Lower lobe of right lung (tissue), 2 donors: ENCODE results near the gene MTNR1A. TPM values are rescaled to one million over a fixed set of nuclear protein-coding genes. Genes with fewer than 3 reads are reported as not detected.

ENCODE experiments used
- ATAC-seq, 2 donors: fragments of 200-7000 bp; cut with Tn5 transposase; one replicate each; pipeline ENCODE4 v1.9.1; 2020 to 2022; ENCODE audit warnings: mild to moderate bottlenecking in 2 of 2, moderate library complexity in 2 of 2
- DNase-seq: peaks from one replicate; pipeline ENCODE4 v3.0.0-alpha.2; 2020
- H3K27ac ChIP-seq: fragments of 200-600 bp; one replicate; pipeline ENCODE4 v1.8.0; 2022
- H3K27me3 ChIP-seq: fragments of 200-600 bp; one replicate; pipeline ENCODE4 v1.8.0; 2022; ENCODE audit warnings: low read depth
- H3K36me3 ChIP-seq: fragments of 200-600 bp; one replicate; pipeline ENCODE4 v1.8.0; 2022; ENCODE audit warnings: mild to moderate bottlenecking
- H3K4me1 ChIP-seq: fragments of 200-600 bp; one replicate; pipeline ENCODE4 v1.8.0; 2022
- H3K4me3 ChIP-seq: fragments of 200-600 bp; one replicate; pipeline ENCODE4 v1.8.0; 2022; ENCODE audit warnings: mild to moderate bottlenecking
- H3K9me3 ChIP-seq: fragments of 200-600 bp; one replicate; pipeline ENCODE4 v1.8.0; 2022
- intact Hi-C: fragments of 100-400 bp; cut with DNase I; formaldehyde crosslinking; loops from one replicate; pipeline ENCODE4 v1.11.0; 2022
- total RNA-seq: library from RNA; stranded (reverse); fragmentation: NEBNext Ultra II Directional; extraction: Animal tissue kit (Norgen Biotek cat#: 25700); gene quantifications from one replicate; pipeline ENCODE4 v1.2.1, GENCODE V29; 2021
- TF ChIP-seq, protein P1 (sequence below): fragments of 200-600 bp; IDR thresholded peaks from one replicate; pipeline ENCODE4 v1.8.0; 2022; ENCODE audit warnings: antibody characterized with exemption, mild to moderate bottlenecking
- donor health status: DM: no; HTN: yes; CAD: no; lungs with severe emphysema.

The MTNR1A gene
- total RNA-seq, 1 donor from 2014 or later, result not detected

DNA sequence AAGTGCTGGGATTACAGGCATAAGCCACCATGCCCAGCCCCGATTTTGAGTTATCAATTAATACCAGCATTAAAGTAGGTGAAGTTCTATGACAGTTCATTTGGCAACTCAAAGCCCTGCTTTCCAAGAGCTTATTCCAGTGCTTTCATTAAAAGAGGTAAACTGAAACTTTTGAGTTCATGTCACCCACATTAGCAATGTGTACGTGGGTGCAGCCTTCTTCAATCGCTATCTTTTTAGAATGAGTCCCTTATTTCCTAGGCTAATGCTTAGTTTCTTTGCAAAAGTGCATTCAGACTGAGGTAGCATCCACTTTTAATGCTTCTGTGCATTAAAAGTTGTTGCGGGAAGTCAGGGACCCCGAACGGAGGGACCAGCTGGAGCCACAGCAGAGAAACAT is 26.1 kb upstream of the MTNR1A start:
- intact Hi-C loops, result loop anchor here (10.0 kb wide), 1 partner anchor 277 kb away; no protein-coding TSS in a partner anchor
- H3K27ac ChIP-seq, result no peak overlapping the region
- TF ChIP-seq, protein P1, sequence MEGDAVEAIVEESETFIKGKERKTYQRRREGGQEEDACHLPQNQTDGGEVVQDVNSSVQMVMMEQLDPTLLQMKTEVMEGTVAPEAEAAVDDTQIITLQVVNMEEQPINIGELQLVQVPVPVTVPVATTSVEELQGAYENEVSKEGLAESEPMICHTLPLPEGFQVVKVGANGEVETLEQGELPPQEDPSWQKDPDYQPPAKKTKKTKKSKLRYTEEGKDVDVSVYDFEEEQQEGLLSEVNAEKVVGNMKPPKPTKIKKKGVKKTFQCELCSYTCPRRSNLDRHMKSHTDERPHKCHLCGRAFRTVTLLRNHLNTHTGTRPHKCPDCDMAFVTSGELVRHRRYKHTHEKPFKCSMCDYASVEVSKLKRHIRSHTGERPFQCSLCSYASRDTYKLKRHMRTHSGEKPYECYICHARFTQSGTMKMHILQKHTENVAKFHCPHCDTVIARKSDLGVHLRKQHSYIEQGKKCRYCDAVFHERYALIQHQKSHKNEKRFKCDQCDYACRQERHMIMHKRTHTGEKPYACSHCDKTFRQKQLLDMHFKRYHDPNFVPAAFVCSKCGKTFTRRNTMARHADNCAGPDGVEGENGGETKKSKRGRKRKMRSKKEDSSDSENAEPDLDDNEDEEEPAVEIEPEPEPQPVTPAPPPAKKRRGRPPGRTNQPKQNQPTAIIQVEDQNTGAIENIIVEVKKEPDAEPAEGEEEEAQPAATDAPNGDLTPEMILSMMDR, result no peak
- no peak for DNase-seq
- H3K36me3 ChIP-seq, result no peaks in the 10 kb centered on the region
- no peaks in the 10 kb centered on the region for H3K9me3 ChIP-seq
- no peak for ATAC-seq
- H3K4me3 ChIP-seq, result no peak overlapping the region
- no peaks in the 10 kb centered on the region for H3K4me1 ChIP-seq
- H3K27me3 ChIP-seq, result no peaks in the 10 kb centered on the region

DNA sequence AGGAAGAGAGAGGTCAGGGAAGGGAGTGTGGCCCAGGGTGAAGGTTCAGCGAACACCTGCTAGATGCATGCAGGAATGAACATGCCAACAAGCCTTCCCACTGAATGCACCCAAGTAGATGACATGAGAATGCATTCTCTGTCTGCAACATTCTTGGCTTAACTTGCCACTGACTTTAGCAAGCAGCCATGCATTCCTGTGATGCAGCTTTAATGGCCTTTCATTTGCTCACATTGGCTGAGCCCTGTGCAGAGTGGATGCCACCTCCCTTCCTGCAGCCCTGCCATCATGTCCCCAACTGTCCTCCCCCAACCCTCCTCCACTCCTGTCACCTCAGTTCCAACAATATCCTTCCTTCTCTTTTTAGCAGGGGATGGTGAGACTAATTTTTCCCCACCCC is 25.3 kb upstream of the MTNR1A start:
- no peak for ATAC-seq
- intact Hi-C loops, result loop anchor here (10.0 kb wide), 1 partner anchor 276 kb away; no protein-coding TSS in a partner anchor
- H3K27me3 ChIP-seq, result no peaks in the 10 kb centered on the region
- H3K27ac ChIP-seq, result no peak overlapping the region
- no peaks in the 10 kb centered on the region for H3K4me1 ChIP-seq
- no peaks in the 10 kb centered on the region for H3K9me3 ChIP-seq
- H3K36me3 ChIP-seq, result no peaks in the 10 kb centered on the region
- no peak for DNase-seq
- TF ChIP-seq, protein P1, result no peak
- no peak overlapping the region for H3K4me3 ChIP-seq

DNA sequence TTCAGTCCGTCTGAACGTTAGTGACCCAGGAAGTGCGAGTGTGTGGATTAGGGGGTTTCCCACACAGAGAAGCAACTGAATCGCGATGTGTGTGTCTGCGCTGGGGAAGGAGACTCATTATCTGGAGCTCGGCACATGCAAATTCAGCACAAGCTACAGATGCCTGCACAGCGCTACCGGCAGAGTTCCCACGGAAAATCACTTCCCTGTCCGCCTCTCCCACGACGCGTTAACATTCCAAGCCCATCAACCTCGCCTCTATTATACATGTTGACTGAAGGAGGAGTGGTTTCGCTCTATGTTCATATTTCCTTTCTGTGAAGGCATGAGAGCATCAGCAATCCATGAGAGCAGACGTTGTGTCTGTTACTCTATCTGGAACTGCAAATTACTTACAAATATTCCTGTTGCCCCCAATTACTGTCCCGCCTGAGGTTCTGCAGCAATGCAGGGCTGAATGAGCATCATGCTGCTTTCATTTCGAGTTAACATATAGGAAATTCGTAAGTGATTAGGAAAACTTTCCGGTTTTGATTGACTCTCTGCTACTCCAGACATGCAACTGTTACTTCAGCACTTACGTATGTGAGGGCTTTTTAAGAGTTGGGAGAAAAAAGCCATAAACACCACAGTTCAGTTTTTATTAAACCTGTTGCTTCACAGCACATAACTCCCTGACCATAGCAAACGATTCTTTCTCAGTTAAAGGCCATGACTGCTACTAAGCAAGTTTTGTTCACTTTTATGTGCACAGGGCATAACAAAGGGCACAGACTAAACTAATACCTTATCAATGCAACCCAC is 15.0 kb upstream of the MTNR1A start:
- intact Hi-C loops, result no loop called here
- Histone ChIP-seq H3K27me3 (no peaks in the 10 kb centered on the region), H3K4me3 (peak overlapping the region; percentile 19), H3K27ac (no peak overlapping the region), H3K36me3 (no peaks in the 10 kb centered on the region), H3K4me1 (no peaks in the 10 kb centered on the region), H3K9me3 (no peaks in the 10 kb centered on the region)
- TF ChIP-seq, protein P1, result no peak
- ATAC-seq, result peak; percentile 68 to 77
- no peak for DNase-seq

DNA sequence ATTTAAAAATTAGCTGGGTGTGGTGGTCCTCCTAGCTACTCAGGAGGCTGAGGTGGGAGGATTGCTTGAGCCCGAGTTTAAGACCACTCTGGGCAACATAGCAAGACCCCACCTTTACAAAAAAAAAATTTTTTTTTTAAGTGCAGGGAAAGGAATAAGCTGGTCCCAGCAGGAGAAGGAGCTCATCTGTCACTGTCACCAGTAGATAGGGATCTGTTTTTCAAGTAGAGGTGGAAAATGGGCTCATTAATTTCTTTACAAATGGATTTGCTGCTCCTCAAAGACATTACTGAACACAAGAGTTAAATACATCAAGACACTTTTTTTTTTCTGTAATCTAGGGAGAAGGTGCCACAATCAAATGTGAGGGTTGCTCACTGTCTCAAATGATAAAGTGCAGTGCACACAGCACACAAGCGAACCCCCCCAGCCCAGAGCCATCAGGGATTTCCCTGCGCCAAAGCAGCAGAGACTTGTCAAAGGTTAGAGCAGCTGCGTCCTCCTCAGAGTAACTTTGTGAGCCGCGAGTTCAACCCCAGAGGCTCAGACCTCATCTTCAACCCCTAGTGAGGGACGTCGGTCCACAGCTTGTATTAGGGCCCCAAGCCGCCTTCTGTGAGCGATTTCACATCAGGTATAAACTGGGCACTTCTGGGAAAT is 14.3 kb upstream of the MTNR1A start:
- Histone ChIP-seq H3K4me3 (peak overlapping the region; percentile 19), H3K9me3 (no peaks in the 10 kb centered on the region), H3K27me3 (no peaks in the 10 kb centered on the region), H3K27ac (no peak overlapping the region), H3K4me1 (no peaks in the 10 kb centered on the region), H3K36me3 (no peaks in the 10 kb centered on the region)
- no peak for ATAC-seq
- intact Hi-C loops, result no loop called here
- DNase-seq, result no peak
- TF ChIP-seq, protein P1, result no peak

DNA sequence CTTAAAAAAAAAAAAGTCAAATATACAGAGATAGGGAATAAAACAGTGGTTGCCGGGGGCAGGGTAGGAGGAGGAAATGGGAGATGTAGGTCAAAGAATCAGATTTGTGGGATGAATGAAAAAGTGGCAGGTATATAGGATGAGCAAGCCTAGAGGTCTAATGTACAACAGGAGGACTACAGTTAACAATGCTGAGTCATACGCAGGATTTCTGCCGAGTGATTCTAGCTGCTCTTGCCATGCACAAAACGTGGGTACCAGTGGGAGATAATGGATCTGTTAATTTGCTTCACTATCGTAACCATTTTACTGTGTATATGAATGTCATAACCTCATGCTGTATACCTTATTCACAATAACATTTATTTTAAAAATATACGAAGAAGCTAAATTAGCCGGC is 10.7 kb upstream of the MTNR1A start:
- DNase-seq (no peak), ATAC-seq (no peak)
- H3K4me3 ChIP-seq, result no peak overlapping the region
- no peaks in the 10 kb centered on the region for H3K36me3 ChIP-seq
- TF ChIP-seq, protein P1, result no peak
- H3K4me1 ChIP-seq, result no peaks in the 10 kb centered on the region
- no peaks in the 10 kb centered on the region for H3K27me3 ChIP-seq
- intact Hi-C loops, result no loop called here
- H3K9me3 ChIP-seq, result no peaks in the 10 kb centered on the region
- no peak overlapping the region for H3K27ac ChIP-seq
